Neutrophil (primary cell): ENCODE data around the gene TEX35.
"Not testable (repeated sequence)": the region's sequence is repeated elsewhere in the genome, so short reads cannot be mapped to it uniquely, and the experiment has no call there.

Experiments used
- H3K27ac ChIP-seq: fragments of 200-600 bp; sonication (generic); 2 replicates; pipeline ENCODE4 v1.5.1; 2016; ENCODE audit warnings: mild to moderate bottlenecking, moderate library complexity
- H3K27me3 ChIP-seq: fragments of 200-600 bp; sonication (generic); 2 replicates; pipeline ENCODE4 v1.6.0; 2016; ENCODE audit warnings: mild to moderate bottlenecking
- H3K36me3 ChIP-seq: fragments of 200-600 bp; sonication (generic); 2 replicates; pipeline ENCODE4 v1.5.1; 2017
- H3K4me1 ChIP-seq, 2 experiments: fragments of 200-600 bp in 1 of 2; sonication (generic) in 1 of 2; 1 replicate in 1 of 2; 2 replicates in 1 of 2; pipeline versions ENCODE4 v1.5.1 to v1.6.1; 2013 to 2016; ENCODE audit warnings: low read depth in 1 of 2, low read length in 1 of 2, mild to moderate bottlenecking in 1 of 2, moderate library complexity in 1 of 2; ENCODE audit not compliant: control insufficient read depth in 1 of 2, insufficient read depth in 1 of 2
- H3K4me3 ChIP-seq, 2 experiments: fragments of 200-600 bp in 1 of 2; sonication (generic) in 1 of 2; 1 replicate in 1 of 2; 2 replicates in 1 of 2; pipeline ENCODE4 v1.5.1; 2013 to 2016; ENCODE audit warnings: low read depth in 1 of 2, low read length in 1 of 2, mild to moderate bottlenecking in 1 of 2, moderate library complexity in 1 of 2
- H3K9me3 ChIP-seq: fragments of 200-600 bp; sonication (generic); 2 replicates; pipeline ENCODE4 v1.5.1; 2016
- TF ChIP-seq, protein P1 (sequence below): fragments of 200-600 bp; sonication (generic); IDR thresholded peaks from 2 replicates; pipeline ENCODE4 v1.5.1; 2016; ENCODE audit warnings: antibody characterized with exemption

The TEX35 gene

DNA sequence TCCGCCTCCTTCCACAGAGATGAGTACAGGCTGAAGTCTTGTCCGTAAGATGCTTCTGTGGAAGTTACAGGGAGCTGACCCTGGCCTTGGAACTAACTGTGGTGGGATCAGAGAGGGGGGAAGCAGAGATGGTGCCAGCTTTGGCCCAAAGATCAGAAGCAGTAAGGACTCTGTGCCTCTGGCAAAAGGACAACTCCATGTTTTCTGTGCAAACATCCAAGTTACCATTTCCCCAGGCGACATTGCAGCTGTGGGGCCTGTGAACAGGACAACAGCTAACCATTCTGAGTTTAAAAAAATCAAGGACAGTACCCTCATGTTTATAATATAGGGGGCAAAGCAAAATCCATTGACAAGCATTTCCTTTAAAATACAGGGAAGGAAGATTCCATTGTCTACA is 38.4 kb downstream of the TEX35 start:
- H3K27me3 ChIP-seq = no peaks in the 10 kb centered on the region
- no peaks in the 10 kb centered on the region for H3K36me3 ChIP-seq
- no peak overlapping the region for H3K4me3 ChIP-seq
- TF ChIP-seq, protein P1, sequence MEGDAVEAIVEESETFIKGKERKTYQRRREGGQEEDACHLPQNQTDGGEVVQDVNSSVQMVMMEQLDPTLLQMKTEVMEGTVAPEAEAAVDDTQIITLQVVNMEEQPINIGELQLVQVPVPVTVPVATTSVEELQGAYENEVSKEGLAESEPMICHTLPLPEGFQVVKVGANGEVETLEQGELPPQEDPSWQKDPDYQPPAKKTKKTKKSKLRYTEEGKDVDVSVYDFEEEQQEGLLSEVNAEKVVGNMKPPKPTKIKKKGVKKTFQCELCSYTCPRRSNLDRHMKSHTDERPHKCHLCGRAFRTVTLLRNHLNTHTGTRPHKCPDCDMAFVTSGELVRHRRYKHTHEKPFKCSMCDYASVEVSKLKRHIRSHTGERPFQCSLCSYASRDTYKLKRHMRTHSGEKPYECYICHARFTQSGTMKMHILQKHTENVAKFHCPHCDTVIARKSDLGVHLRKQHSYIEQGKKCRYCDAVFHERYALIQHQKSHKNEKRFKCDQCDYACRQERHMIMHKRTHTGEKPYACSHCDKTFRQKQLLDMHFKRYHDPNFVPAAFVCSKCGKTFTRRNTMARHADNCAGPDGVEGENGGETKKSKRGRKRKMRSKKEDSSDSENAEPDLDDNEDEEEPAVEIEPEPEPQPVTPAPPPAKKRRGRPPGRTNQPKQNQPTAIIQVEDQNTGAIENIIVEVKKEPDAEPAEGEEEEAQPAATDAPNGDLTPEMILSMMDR = no peak
- H3K4me1 ChIP-seq = no peaks in the 10 kb centered on the region
- no peaks in the 10 kb centered on the region for H3K9me3 ChIP-seq
- no peak overlapping the region for H3K27ac ChIP-seq

- H3K27me3 ChIP-seq = no peaks in the 10 kb centered on the region
- TF ChIP-seq, protein P1 = no peak
- no peak overlapping the region for H3K27ac ChIP-seq
- no peaks in the 10 kb centered on the region for H3K4me1 ChIP-seq
- no peaks in the 10 kb centered on the region for H3K36me3 ChIP-seq
- H3K9me3 ChIP-seq = no peaks in the 10 kb centered on the region
- H3K4me3 ChIP-seq = no peak overlapping the region
These were observed 39.0 kb downstream of the TEX35 start for GRCh38 chr1:178551940-178552339.

DNA sequence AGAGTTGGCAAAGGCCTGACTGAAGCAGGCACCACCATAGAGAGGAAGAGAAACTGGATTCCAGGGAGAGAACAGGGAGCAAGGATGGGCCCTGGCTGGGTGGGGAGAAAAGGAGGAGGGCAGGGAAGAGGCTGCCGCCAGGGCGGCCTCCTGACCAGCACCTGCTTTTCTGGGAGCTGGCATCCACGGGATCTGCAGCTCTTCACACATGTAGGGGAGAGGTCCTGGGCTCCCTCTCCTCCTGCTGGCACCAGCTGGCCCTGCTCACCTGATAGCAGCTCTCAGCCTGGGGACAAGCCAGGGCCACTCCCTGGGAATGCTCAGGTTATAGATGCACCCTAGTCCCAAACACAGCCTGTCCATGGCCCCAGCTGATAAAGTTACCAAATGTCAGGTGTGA is 39.9 kb downstream of the TEX35 start:
- H3K4me1 ChIP-seq = no peaks in the 10 kb centered on the region
- H3K4me3 ChIP-seq = no peak overlapping the region
- H3K9me3 ChIP-seq = no peaks in the 10 kb centered on the region
- TF ChIP-seq, protein P1 = no peak
- no peaks in the 10 kb centered on the region for H3K36me3 ChIP-seq
- no peaks in the 10 kb centered on the region for H3K27me3 ChIP-seq
- H3K27ac ChIP-seq = no peak overlapping the region

GRCh38 chr1:178554351-178554750 is 41.4 kb downstream of the TEX35 start:
- not testable (repeated sequence) for H3K4me3 ChIP-seq, H3K4me1 ChIP-seq, H3K27me3 ChIP-seq, H3K9me3 ChIP-seq, H3K36me3 ChIP-seq, H3K27ac ChIP-seq

DNA sequence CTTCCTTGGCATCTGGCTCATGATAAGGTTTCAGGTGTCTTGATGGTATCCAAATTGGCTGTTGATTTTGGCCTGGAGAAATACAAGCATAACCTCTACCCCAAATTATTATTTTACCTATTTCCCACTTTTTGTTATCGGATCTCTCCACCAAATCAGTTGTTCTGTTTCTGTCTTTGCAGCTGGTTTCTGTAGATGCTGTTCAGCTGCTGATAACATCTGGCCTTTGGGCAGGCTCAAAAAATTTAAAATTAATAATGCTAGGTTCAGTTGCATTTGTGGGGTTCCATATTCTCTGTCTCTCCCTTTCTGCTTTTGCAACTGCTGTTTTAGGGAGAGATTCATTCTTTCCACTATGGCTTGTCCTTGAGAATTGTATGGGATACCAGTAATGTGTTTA is 42.7 kb downstream of the TEX35 start:
- H3K4me1 ChIP-seq, H3K9me3 ChIP-seq, H3K27me3 ChIP-seq, H3K27ac ChIP-seq, H3K36me3 ChIP-seq, H3K4me3 ChIP-seq: not testable (repeated sequence)

DNA sequence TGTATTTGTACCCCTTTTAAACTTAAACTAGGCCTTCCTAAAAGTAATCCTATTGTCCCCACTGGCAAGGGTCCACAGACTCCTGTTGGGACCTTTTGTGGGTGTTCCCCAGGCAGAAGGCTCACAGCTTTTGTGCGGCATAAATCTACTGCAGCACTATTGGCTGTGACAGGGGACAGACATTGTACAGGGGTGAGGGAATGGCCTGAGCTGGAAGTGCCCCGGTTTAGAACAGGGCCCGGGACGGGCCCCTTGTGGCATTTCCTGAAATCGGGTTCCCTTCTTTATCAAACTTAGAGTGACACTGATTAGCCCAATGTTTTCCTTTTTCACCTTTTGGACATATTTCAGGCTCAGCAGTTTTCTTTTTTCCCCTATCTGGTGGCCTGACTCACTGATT is 45.9 kb downstream of the TEX35 start:
- not testable (repeated sequence) for H3K4me1 ChIP-seq, H3K9me3 ChIP-seq, H3K36me3 ChIP-seq, H3K27ac ChIP-seq, H3K27me3 ChIP-seq, H3K4me3 ChIP-seq

- TF ChIP-seq, protein P1 = no peak
- no peaks in the 10 kb centered on the region for H3K4me1 ChIP-seq
- H3K27ac ChIP-seq = no peak overlapping the region
- H3K27me3 ChIP-seq = no peaks in the 10 kb centered on the region
- H3K36me3 ChIP-seq = no peaks in the 10 kb centered on the region
- H3K4me3 ChIP-seq = no peak overlapping the region
- no peaks in the 10 kb centered on the region for H3K9me3 ChIP-seq
These were observed 48.0 kb downstream of the TEX35 start for GRCh38 chr1:178560871-178561376.
